Stomach smooth muscle (tissue), 2 donors: Measurements from ENCODE around the gene SPATA9.

Experiments used
- H3K27ac ChIP-seq: one replicate; pipeline ENCODE4 v1.7.0; 2013; ENCODE audit warnings: mild to moderate bottlenecking, low read length, inconsistent platforms
- H3K27me3 ChIP-seq, 2 donors: one replicate each; pipeline ENCODE4 v1.7.0; 2013; ENCODE audit warnings: low read length in 2 of 2; ENCODE audit not compliant: insufficient read depth in 2 of 2, control insufficient read depth in 1 of 2
- H3K36me3 ChIP-seq, 2 donors: one replicate each; pipeline ENCODE4 v1.7.0; 2013; ENCODE audit warnings: low read length in 2 of 2; ENCODE audit not compliant: control insufficient read depth in 2 of 2, insufficient read depth in 2 of 2
- H3K4me1 ChIP-seq: one replicate; pipeline ENCODE4 v1.7.0; 2013; ENCODE audit warnings: low read length; ENCODE audit not compliant: control insufficient read depth, insufficient read depth
- H3K4me3 ChIP-seq, 2 donors: one replicate each; pipeline ENCODE4 v1.7.0; 2013; ENCODE audit warnings: low read length in 2 of 2
- H3K9ac ChIP-seq, 2 donors: one replicate each; pipeline ENCODE4 v1.7.0; 2013; ENCODE audit warnings: low read length in 2 of 2, mild to moderate bottlenecking in 1 of 2
- H3K9me3 ChIP-seq, 2 donors: one replicate each; pipeline ENCODE4 v1.7.0; 2013; ENCODE audit warnings: low read length in 2 of 2; ENCODE audit not compliant: control insufficient read depth in 2 of 2
- donor health status: healthy.
- donor health status: Pancreatic carcinoma.

Gene SPATA9

DNA sequence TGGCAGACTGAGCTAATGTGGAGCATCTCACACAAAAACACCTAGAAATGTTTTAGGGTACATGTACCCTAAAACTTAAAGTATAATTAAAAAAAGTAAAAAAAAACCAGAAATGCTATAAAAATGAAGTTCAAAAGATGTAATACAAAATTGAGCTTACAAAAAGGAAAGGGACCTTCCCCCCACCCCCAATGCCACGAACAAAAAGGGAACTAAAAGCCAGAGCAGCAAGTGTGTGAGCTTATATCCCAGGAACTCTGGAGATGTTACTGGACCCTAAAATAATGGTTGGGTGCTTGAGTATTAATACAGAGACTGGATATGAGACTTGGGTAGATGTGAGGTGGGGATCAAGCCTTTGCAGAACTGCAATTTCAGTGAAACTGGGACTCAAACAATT, 11.0 kb downstream of the SPATA9 start:
- no peaks in the 10 kb centered on the region for H3K9me3 ChIP-seq
- H3K27me3 ChIP-seq, result no peaks in the 10 kb centered on the region
- no peak overlapping the region for H3K27ac ChIP-seq
- H3K36me3 ChIP-seq, result no peaks in the 10 kb centered on the region
- peaks cover 16% of the 10 kb centered on the region for H3K4me1 ChIP-seq
- H3K9ac ChIP-seq, result no peak overlapping the region
- H3K4me3 ChIP-seq, result no peak overlapping the region

DNA sequence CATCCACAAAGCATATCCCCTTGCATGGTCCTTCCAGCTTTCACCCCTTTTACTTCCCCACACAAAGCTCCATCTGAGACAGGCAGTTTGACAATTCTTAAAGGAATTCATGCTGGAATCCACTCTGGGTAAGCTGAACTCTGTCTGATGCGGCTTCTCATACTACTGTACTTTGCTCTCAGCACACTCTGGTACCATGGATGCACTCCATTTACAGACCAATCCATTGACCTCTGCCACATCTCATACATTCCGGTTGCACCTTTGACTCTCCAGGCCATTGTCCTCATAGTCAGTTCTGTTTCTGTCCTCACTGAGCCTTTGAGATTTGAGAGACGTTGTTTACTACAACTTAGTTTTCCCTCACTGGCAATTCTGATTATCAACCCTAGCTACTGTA, 12.2 kb downstream of the SPATA9 start:
- Histone ChIP-seq H3K27me3 (no peaks in the 10 kb centered on the region), H3K4me1 (peaks cover 16% of the 10 kb centered on the region), H3K9me3 (no peaks in the 10 kb centered on the region), H3K27ac (no peak overlapping the region), H3K9ac (no peak overlapping the region), H3K4me3 (no peak overlapping the region), H3K36me3 (no peaks in the 10 kb centered on the region)

DNA sequence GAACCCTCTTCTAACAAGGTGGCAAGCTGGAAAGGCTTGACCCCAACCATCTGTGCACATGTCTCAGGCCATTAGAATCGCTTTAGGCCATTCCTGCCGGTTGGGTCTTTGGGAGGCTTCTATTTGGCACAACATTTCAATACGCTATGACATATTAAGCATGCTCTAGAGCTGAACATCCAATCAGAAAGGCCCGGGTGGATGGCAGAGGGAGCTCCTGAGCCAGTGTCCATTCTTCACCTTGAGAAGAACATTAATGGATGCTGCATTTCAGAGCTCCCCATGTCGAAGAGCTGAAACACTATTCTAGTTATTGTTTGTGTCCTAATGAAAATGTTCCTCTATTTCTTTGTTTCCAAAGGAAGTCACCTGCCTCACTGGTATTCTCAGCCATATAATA, 12.8 kb downstream of the SPATA9 start:
- Histone ChIP-seq H3K9ac (no peak overlapping the region), H3K36me3 (no peaks in the 10 kb centered on the region), H3K27me3 (no peaks in the 10 kb centered on the region), H3K27ac (peak overlapping the region; percentile 74), H3K9me3 (no peaks in the 10 kb centered on the region), H3K4me1 (peaks cover 16% of the 10 kb centered on the region), H3K4me3 (peak overlapping the region in 1 of 2 donors; percentile 6)

DNA sequence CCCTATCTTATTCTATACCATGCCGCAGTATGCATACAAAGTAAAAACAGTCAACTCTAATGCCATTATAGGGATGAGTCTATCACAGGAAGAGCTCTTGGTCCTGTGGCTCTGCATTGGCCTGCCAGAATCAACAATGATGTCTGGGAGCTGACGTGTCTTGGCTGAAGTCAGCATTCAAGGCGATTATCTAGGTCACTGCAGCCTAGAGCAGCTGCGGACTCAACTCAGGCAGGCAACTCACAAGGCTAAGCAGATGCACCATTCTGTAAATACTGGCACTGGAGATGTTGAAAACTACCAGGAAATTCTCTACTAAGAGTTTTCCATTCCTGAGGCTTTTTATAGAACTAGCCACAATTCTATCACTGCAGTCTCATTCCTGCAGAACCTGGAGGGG, 13.3 kb downstream of the SPATA9 start:
- no peaks in the 10 kb centered on the region for H3K36me3 ChIP-seq
- H3K9ac ChIP-seq, result no peak overlapping the region
- peak overlapping the region; percentile 74 for H3K27ac ChIP-seq
- H3K27me3 ChIP-seq, result no peaks in the 10 kb centered on the region
- no peaks in the 10 kb centered on the region for H3K9me3 ChIP-seq
- peaks cover 16% of the 10 kb centered on the region for H3K4me1 ChIP-seq
- H3K4me3 ChIP-seq, result no peak overlapping the region

DNA sequence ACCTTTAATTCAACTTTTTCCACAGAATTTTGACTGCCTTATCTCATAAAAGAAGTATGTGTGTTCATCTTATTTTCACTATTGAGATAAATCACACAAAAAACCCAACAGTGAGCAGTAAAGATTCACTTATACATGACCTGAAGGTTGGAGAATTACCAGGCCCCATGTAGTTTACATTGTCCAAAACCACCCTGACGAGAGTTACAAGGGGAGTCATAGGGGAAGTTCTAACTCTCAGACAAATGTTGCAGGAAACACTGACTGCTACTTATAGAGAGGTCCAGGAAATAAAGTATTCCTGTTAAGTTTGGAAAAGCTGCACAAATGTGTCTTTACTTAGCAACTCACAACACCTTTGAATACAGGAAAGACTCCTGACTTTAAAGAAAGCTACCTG, 14.1 kb downstream of the SPATA9 start:
- Histone ChIP-seq H3K36me3 (no peaks in the 10 kb centered on the region), H3K4me3 (no peak overlapping the region), H3K9ac (no peak overlapping the region), H3K27ac (peak overlapping the region; percentile 74), H3K4me1 (peaks cover 16% of the 10 kb centered on the region), H3K27me3 (no peaks in the 10 kb centered on the region), H3K9me3 (no peaks in the 10 kb centered on the region)

DNA sequence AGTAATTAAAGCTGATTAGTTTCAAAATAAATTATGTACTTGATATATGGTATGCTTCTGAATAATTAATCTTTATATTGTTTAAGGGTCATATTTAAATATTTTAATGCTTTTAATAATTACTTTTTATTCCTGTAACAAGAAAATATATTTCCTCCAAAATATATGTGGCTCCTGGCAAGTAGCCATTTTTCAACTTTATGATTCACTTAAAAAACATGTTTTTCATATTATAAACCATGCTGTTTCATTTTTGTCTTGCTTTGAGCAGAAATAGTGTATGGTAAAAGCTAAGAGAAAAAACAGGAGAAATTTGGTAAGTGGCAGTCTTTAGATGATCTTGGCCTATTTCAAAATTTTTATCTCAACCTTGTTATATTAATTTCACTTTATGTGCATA, 14.6 kb downstream of the SPATA9 start:
- Histone ChIP-seq H3K27me3 (no peaks in the 10 kb centered on the region), H3K9ac (no peak overlapping the region), H3K4me3 (no peak overlapping the region), H3K4me1 (peaks cover 16% of the 10 kb centered on the region), H3K36me3 (no peaks in the 10 kb centered on the region), H3K9me3 (no peaks in the 10 kb centered on the region), H3K27ac (no peak overlapping the region)

DNA sequence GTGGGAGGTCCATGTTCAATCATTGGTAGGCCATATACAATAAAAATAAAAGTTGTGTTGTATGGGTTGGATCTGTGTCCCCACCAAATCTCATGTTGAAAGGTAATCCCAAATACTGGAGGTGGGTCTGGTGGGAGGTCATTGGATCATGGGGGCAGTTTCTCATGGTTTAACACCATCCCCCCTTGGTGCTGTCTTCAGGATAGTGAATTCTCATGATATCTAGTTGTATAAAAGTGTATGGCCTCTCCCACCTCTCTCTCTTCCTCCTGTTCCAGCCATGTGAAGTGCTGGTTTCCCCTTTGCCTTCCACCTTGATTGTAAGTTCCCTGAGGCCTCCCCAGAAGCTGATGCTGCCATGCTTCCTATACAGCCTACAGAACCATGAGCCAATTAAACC, 15.1 kb downstream of the SPATA9 start:
- Histone ChIP-seq H3K4me3 (no peak overlapping the region), H3K36me3 (no peaks in the 10 kb centered on the region), H3K27ac (no peak overlapping the region), H3K4me1 (peaks cover 16% of the 10 kb centered on the region), H3K27me3 (no peaks in the 10 kb centered on the region), H3K9ac (no peak overlapping the region), H3K9me3 (no peaks in the 10 kb centered on the region)

DNA sequence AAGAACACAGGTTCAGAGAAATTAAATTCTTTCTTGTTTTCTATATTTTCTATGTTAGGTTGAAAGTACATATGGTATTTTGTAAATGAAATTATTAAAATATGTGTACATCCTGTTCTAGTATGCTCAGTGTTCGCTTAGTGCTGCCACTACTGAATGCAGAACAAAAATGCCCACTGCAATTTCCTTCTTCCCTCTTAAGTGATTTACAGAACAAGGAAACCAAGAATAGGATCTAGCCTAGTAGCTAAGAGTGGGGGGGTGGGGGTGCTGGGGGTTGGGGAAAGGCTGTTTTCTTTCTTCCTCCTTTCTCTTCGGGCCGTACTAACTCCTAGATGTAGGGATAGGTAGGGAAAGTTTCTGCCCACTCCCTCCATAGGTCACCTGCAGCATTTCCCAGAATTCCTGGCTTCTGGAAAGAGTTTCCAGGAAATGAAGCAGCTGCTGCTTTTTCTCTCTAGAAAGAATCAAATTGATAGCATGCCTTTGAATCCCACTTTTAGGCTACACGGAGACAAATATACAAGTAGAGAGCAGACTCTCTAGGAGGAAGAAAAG, 15.7 kb downstream of the SPATA9 start:
- Histone ChIP-seq H3K4me3 (no peak overlapping the region), H3K36me3 (no peaks in the 10 kb centered on the region), H3K4me1 (peaks cover 16% of the 10 kb centered on the region), H3K27ac (no peak overlapping the region), H3K27me3 (no peaks in the 10 kb centered on the region), H3K9me3 (no peaks in the 10 kb centered on the region), H3K9ac (no peak overlapping the region)

DNA sequence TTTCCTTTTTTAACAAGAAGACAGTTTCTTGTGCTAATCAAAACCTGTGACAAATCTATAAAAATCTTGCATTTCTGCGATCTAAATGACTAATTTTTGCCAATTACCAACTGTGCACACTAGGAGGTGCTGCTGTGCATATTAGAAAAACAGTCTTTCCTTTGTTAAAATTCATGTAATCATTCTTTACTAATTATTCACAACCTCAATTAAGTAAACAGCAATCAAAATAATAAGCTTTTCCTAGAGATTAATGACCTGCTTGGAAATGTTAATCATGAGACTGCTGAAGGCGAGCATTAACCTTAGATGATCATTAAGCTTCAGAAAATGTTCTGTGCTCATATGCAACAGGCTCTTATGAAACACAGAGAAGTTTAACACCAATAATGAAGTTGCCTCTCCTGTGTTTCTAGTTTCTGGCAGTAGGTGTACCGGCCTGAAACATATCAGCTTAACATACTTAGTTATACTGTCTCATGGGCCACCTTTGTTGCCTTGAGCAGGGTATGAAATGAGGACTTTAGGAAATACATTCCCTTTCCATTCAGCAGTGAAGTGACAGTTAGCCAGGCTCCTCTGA, 18.5 kb downstream of the SPATA9 start:
- H3K36me3 ChIP-seq, result no peaks in the 10 kb centered on the region
- H3K27me3 ChIP-seq, result no peaks in the 10 kb centered on the region
- no peak overlapping the region for H3K27ac ChIP-seq
- no peak overlapping the region for H3K9ac ChIP-seq
- no peaks in the 10 kb centered on the region for H3K9me3 ChIP-seq
- peaks cover 7% of the 10 kb centered on the region for H3K4me1 ChIP-seq
- H3K4me3 ChIP-seq, result no peak overlapping the region

DNA sequence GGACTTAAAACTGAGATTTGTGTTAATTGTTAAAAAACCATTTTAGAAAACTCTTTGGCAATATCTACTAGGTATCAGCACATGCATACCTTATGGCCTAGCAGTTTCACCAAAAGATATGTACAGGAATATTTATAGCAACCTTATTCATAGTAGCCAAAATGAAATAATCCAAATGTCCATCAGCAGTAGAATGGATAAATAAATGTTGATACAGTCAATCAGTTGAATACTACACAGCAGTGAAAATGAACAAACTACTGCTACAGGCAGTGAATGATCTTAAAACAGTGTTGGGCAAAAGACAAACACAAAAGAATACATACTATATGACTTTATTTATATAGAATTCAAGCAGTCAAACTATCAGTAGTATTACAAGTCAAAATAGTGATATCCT, 19.8 kb downstream of the SPATA9 start:
- Histone ChIP-seq H3K4me3 (no peak overlapping the region), H3K9ac (no peak overlapping the region), H3K27ac (no peak overlapping the region), H3K27me3 (no peaks in the 10 kb centered on the region), H3K36me3 (no peaks in the 10 kb centered on the region), H3K4me1 (no peaks in the 10 kb centered on the region), H3K9me3 (no peaks in the 10 kb centered on the region)

DNA sequence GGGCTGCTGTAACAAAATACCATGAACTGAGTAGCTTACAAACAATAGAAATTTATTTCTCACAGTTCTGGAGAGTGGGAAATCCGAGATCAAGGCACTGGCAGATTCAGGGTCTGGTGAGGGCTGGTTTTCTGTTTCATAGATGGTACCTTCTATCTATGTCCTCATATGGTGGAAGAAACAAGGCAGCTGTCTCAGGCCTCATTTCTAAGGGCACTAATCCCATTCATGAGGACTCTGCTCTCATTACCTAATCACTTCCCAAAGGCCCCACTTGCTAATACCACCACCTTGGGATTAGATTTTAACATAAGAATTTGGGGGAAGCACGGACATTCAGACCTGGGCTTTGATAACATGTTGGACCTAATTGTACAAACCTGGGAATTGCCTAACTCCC, 22.7 kb downstream of the SPATA9 start:
- no peaks in the 10 kb centered on the region for H3K27me3 ChIP-seq
- H3K9ac ChIP-seq, result no peak overlapping the region
- no peaks in the 10 kb centered on the region for H3K36me3 ChIP-seq
- no peak overlapping the region for H3K4me3 ChIP-seq
- no peaks in the 10 kb centered on the region for H3K4me1 ChIP-seq
- H3K27ac ChIP-seq, result no peak overlapping the region
- H3K9me3 ChIP-seq, result no peaks in the 10 kb centered on the region
